ENCODE data around the gene TTC21A. TPM values are rescaled to one million over a fixed set of nuclear protein-coding genes. Genes with fewer than 3 reads are reported as not detected.

The TTC21A gene
- total and polyA plus RNA-seq, 2 of the 13 experiments (the other 11 are each of a cell fraction or from before 2014, with no cell fraction given): 0.31 to 1.5 TPM

- intact Hi-C loops (cut with micrococcal nuclease; ENCODE audit: unreplicated experiment): no loop called here
- Histone ChIP-seq H3K4me1 (ENCODE audit: insufficient read depth, low read length) (peaks cover 62% of the 10 kb centered on the region), H3K27me3 (ENCODE audit: control insufficient read depth in 1 of 2, insufficient read depth in 2 of 2, low read length in 2 of 2) (no peaks in the 10 kb centered on the region; a peak in 1 of 5 replicates), H3K36me3 (replicated peaks in 1 of 2; ENCODE audit: control insufficient read depth in 1 of 2, insufficient read depth in 2 of 2, low read length in 2 of 2) (peaks cover 24 to 42% of the 10 kb centered on the region in 2 experiments; a peak in 4 of 5 replicates), H3K9me3 (ENCODE audit: low read length) (no peaks in the 10 kb centered on the region), H2AFZ (ENCODE audit: low read length) (no peak overlapping the region), H3K4me2 (ENCODE audit: low read depth, low read length) (peak overlapping the region; percentile 43; the same call in 1 of the 2 replicates), H3K79me2 (ENCODE audit: insufficient read depth, low read length) (peaks cover 57% of the 10 kb centered on the region), H3K4me3 (replicated peaks in 1 of 3; ENCODE audit: insufficient read depth in 1 of 3, low read depth in 2 of 3, low read length in 3 of 3) (peak overlapping the region in 1 of 3 experiments; percentile 6; a peak in 1 of 6 replicates), H3K9ac (ENCODE audit: insufficient read depth, low read depth, low read length) (no peak overlapping the region), H3K27ac (ENCODE audit: extremely low read length, insufficient read depth, low read length) (peak overlapping the region; percentile 26), H4K20me1 (ENCODE audit: insufficient read depth, low read length) (peaks cover 64% of the 10 kb centered on the region)
- TF ChIP-seq NFKB2 (CRISPR knock-in tag; IDR thresholded peaks at IDR 0.05; ENCODE audit: borderline replicate concordance) (no peak), NFE2 (CRISPR knock-in tag; IDR thresholded peaks at IDR 0.05) (no peak), MEIS1 (CRISPR knock-in tag; IDR thresholded peaks at IDR 0.05; ENCODE audit: borderline replicate concordance) (no peak), KLF13 (CRISPR knock-in tag; IDR thresholded peaks at IDR 0.05) (no peak), ZNF766 (CRISPR knock-in tag; IDR thresholded peaks at IDR 0.05; ENCODE audit: borderline replicate concordance) (no peak), XBP1 (CRISPR knock-in tag; IDR thresholded peaks at IDR 0.05) (no peak), ZSCAN21 (CRISPR knock-in tag; IDR thresholded peaks at IDR 0.05; ENCODE audit: borderline replicate concordance) (no peak), MTA1 (CRISPR knock-in tag; IDR thresholded peaks at IDR 0.05; ENCODE audit: borderline replicate concordance) (no peak), CCDC6 (CRISPR knock-in tag; IDR thresholded peaks at IDR 0.05) (no peak)
- DNase-seq (ENCODE audit: low spot score) (no peak), ATAC-seq (peak; percentile 1; the same call in 1 of the 3 replicates), FAIRE-seq (no peak)
- ChIA-PET POLR2A (no interaction called here), CTCF (ENCODE audit: low intra/inter-chr PET ratio, low total read pairs) (no interaction called here)
- WGBS (ENCODE audit: low lambda C conversion rate): 59% methylated on average over 9 of the region's 9 CpGs
- in situ Hi-C loops (cut with HindIII; ENCODE audit: extremely low pct_ligation_motif_present, low pct_unique_long_range_greater_than_20kb): no loop called here
- BruUV-seq (replicated peaks): no TSS peak
Measured at GRCh38 chr3:39147711-39148434, 40.4 kb downstream of the TTC21A start.

Data from HepG2 (cell line).